ENCODE data around the gene TUBA4B. TPM values are rescaled to one million over a fixed set of nuclear protein-coding genes. Genes with fewer than 3 reads are reported as not detected.
A peak's percentile ranks its signal among the peaks of the same experiment; 100 is the strongest.

The TUBA4B gene
- polyA plus RNA-seq, 3 donors: 0.79 to 1.0 (median 0.93) TPM

DNA sequence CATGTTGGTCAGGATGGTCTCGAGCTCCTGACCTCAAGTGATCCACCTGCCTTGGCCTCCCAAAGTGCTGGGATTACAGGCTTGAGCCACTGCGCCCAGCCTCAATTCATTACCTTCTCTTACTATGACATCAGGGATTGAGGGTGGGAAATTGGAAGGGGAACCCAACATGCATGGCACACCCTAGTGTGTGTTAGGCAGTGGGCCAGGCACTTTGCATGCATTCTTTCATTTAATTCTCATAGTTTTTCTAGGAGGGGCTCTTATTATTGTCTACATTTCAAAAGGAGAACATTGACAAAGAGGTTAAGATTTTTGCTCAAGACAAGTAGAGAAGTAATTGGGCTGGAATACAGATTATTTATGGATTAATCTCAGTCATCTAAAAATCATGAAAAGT is 15.3 kb downstream of the TUBA4B start:
- DNase-seq (ENCODE audit: extremely low read depth in 1 of 11, low read depth in 9 of 11, low spot score in 4 of 11): no peak

DNA sequence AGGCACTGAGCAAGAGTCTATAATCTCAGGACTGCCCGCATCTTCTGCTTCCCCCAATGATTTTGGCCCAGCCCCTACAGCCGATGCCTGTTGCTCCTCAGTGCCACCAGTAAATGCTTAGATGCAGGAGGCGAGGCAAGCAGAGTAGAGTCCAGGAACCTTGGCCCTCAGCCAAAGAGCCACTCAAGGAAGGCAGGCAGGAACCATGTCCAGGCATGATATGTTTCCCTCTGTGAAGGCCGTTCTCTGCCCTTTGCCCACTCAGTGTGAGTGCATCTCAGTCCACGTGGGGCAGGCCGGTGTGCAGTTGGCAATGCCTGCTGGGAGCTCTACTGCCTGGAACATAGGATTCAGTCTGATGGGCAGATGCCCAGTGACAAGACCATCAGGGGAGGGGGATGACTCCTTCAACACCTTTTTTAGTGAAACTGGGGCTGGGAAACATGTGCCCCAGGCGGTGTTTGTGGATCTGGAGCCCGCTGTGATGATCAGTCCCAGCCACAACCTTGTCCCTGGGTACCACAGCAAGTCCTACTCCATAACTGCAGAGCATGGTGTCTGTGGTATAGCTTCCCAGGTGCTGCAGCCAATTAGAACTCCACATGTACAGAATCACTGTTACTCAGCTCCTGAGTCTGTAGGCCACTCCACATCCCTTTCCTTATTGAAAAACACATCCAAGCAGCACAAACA is 16.5 kb downstream of the TUBA4B start:
- DNase-seq (ENCODE audit: extremely low read depth in 1 of 11, low read depth in 9 of 11, low spot score in 4 of 11): peak in 1 of 11 donors; percentile 72

DNA sequence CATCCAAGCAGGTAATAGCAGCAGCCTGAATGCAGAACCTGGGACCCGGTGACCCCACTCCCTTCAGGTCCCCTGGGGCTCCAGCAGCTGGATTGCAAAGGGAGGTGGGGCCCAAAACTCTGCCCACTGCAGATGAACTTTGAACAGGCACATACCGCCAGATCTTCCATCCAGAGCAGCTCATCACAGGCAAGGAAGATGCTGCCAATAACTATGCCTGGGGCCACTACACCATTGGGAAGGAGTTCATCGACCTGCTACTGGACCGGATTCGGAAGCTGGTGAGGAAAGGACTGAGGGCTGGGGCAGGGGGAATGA is 17.0 kb downstream of the TUBA4B start:
- DNase-seq (ENCODE audit: extremely low read depth in 1 of 11, low read depth in 9 of 11, low spot score in 4 of 11): no peak

DNA sequence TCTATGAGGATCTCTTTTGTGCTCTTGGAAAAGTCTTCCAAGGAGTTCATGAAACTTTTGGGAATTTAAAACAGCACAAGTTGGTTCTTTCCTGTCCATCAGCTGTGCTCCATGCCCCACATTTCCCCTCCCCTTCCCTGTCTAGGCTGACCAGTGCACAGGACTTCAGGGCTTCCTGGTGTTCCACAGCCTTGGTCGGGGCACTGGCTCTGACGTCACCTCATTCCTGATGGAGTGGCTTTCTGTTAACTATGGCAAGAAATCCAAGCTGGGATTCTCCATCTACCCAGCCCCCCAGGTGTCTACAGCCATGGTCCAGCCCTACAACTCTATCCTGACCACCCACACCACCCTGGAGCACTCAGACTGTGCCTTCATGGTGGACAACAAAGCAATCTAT is 18.0 kb downstream of the TUBA4B start:
- DNase-seq (ENCODE audit: extremely low read depth in 1 of 11, low read depth in 9 of 11, low spot score in 4 of 11): no peak

DNA sequence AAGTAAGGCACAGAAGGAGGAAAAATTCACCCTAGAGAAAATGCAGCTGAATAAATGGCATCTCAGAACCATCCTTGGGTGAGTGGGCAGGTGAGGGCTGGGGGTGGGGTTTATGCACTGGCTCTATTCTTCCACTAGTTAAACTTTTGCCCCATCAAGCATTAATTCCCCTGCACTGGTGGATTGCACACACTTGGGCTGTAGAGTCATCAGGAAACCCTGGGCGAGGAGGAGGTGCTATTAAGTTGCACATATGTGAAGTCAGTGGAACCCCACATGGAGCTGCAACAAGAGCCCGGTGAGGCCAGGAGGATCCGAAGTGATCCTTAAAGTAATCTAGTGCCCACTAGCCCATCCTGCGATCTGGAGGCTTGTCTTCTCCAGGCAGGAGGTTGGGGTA is 19.3 kb downstream of the TUBA4B start:
- no peak for DNase-seq (ENCODE audit: extremely low read depth in 1 of 11, low read depth in 9 of 11, low spot score in 4 of 11)

DNA sequence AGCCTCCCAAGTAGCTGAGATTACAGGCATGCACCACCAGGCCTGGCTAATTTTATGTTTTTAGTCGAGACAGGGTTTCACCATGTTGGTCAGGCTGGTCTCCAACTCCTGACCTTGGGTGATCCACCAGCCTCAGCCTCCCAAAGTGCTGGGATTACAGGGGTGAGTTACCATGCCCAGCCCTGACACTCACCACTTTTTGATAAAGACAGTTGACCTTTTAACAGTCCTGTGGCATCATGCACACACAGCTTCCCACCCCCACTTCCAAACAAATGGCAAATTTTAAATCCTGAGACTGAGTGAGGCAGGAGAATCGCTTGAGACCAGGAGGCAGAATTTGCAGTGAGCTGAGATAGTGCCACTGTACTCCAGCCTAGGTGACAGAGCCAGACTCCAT is 20.0 kb downstream of the TUBA4B start:
- DNase-seq (ENCODE audit: extremely low read depth in 1 of 11, low read depth in 9 of 11, low spot score in 4 of 11): no peak

DNA sequence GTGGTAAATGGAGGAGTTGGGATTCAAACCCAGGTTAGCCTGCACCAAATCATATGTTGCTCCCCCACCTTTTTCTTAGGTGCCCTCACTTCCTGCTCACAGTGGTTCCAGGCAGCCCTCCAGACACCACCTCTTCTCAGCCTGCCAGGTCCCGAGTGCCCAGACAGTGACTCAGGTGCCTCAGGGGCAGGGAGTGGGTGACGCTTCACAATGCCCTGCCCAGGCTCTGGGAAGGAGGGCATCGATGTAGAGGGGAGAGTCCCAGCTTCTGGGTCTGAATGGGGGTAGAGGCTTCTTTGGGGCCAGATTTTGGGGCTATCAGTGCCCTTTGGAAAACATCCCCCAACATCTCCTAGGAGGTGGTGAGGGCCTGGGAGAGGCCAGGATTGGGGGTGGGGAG is 20.9 kb downstream of the TUBA4B start:
- no peak for DNase-seq (ENCODE audit: extremely low read depth in 1 of 11, low read depth in 9 of 11, low spot score in 4 of 11)

DNA sequence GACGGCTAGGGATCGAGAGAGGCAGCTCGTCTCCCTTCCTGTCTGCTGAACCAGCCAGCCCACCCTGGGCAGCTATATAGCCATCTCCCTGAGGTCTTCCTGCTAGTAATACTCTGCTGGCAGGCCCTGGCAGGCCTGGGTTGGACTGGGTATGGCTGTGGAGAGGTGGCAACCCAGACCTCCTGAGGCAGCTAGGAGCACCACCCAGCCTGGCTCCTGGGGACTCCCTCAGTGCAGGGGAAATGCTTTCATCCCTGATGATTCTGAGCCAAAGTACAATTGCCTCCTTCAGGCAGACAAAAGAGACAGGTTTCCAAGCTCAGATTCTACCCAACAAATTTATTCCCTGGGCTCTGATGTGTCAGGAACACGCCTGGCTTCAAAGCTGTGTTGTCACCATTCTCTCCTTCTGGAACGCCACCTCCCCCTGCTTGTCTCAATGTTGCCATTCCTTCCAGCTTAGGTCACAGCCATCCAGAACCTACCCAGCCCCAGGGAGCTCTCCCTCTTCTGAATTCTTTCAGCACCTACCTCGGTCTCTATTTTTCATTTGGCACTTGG is 21.4 kb downstream of the TUBA4B start:
- peak in 1 of 11 donors; percentile 32 for DNase-seq (ENCODE audit: extremely low read depth in 1 of 11, low read depth in 9 of 11, low spot score in 4 of 11)

DNA sequence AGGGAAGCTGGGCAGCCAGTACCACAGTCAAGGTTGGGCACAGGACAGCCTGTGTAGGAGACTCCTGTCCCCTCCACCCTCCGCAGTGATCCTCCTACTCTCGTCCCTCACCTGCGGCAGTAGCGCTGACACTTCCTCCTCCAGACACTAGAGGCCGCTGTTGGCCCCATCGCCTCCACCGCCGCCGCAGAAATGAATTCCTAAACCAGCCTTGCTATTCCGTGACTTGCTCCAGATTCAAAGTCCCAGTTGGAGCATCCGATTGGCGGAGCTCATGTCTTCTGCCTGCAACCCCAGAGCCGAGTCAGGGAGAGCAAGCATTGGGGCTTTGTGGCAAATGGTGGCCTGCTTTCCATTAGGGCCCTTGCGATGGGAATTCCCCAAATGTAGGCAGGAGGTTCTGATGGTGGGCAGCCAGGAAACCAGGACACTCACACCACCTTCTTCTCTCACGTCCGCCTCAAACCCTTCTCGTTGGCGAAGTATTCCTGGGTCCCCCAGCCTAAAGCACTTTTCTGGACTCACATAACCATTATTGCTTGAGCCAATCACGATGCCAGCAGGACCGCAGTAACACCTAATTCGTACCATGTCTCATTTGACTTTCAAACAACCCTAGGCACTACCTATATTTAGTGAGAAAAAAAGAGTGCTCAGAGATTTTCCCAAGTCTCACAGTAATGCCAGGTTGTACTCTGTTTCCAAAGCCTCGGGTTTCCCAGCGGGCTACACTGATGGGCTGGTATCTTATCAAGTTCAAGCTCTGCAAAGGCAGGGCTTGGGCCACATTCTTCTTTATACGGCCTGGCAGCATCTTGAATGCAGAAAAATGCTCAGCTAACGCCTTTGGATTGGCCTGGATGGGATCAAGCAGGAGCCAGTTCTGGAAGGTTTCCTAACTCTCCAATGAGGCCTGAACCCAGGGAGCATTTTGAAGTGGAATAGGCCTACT is 24.9 kb downstream of the TUBA4B start:
- DNase-seq (ENCODE audit: extremely low read depth in 1 of 11, low read depth in 9 of 11, low spot score in 4 of 11): peak in 5 of 11 donors; percentile 63 to 77 (median 70)

DNA sequence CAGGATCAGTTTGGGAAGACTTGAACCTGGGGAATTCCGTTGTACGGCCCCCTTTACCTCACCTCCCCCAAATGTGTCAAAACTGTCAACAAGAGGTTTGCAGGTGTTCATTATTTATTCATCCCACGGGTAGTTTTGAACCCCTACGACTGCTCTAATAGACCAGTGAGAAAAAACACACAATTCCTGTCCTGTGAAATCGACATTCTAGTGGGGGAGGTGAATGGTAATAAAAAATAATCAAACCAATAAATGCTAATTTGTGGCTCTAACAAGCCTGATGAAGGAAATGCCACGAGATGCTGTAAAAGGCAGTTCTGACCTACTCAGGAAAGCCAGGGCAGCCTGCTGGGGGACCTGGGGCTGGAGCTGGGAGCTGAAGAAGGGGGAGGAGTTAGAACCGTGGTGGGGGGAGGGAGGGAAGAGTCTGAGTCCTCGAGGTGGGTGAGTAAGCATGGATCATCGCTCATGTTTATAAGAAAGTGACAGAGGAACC is 25.7 kb downstream of the TUBA4B start:
- DNase-seq (ENCODE audit: extremely low read depth in 1 of 11, low read depth in 9 of 11, low spot score in 4 of 11): no peak

DNA sequence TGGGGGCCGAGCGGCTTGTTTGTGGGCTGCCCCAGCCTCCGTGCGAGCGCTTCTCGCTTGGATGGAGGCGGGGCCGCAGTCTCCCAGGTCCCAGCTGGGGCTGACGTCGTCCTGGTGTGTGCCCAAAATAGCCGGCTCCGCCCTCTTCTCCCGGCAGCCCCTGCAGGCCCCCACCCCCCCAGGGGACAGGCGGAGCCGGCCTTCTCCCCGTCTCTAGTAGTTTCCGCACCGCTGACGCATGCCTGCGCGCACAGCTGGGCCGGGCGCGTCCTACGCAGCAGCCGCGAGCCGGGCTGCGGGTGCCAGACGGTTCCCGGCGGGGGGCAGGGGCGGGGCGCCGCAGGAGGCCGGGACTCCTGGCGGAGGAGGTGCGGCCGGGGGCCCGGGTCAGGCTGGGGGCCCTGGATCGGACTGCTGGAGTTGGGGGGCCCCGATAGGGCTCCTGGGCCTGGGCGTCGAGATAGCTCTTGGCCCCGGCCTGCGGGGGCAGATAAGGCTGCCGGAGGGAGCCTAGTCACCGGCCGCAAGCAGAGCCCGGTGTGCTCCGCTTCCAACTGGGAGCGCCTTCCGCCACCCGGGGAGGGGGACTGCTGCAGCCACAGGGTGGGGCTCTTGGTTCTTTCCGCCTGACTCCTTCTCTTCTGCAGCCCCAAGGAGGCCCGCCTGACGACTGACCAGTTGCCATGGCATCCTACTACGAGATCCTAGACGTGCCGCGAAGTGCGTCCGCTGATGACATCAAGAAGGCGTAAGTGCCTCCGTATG is 26.3 kb downstream of the TUBA4B start, which contains the start of gene DNAJB2:
TSS of gene DNAJB2 (plus strand) at position 216 of the 765 bp plus-strand sequence. CDS start at position 684, 468 bp downstream.
- peak; percentile 90 to 98 (median 96) for DNase-seq (ENCODE audit: extremely low read depth in 1 of 11, low read depth in 9 of 11, low spot score in 4 of 11)

DNA sequence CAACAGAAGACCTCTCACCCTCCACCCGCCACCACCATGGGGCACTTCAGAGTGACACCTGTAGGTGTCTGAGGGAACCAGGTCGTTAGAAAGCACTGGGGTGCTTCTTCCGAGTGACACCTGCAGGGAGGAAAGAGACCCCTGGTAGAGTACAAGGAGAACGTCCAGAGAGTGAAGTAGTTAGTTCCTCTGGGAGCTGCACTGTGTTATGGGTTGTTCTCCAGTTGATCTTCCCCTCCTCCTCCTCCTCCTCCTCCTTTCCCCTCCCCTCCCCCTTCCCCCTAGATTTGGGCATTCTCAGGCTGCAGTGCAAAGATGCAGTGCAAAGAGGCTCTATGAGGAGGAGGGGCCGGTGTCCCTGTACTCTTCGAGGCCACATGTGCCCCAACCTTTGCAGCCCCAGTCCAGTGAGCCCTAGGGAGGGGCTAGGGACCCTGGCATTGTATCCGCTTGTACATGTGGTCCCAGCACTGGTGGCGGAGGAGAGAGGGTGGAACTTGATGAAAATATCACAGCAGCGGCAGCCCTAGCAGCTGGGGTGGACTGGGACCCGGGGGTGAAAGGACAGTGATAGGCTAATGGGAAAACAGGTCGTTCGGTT is 27.0 kb downstream of the TUBA4B start:
- DNase-seq (ENCODE audit: extremely low read depth in 1 of 11, low read depth in 9 of 11, low spot score in 4 of 11): no peak

DNA sequence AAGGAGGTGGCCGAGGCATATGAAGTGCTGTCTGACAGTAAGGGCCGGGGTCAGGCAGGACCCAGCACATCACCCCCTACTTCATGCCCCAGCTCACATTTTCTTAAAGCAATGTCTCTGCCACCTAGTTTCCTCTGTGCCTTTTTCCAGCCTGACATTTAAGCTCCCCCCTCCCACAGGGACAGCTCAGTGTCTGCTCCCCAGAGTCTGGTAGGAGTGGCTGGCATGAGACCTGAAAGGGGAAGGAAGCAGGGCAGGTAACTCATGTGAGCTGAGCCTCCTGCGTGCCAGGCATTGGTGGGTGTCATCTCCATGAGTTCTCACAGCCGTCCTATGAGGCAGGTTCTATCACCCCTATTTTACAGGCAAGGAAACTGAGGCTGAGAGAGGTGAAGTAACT is 27.6 kb downstream of the TUBA4B start:
- DNase-seq (ENCODE audit: extremely low read depth in 1 of 11, low read depth in 9 of 11, low spot score in 4 of 11): no peak

DNA sequence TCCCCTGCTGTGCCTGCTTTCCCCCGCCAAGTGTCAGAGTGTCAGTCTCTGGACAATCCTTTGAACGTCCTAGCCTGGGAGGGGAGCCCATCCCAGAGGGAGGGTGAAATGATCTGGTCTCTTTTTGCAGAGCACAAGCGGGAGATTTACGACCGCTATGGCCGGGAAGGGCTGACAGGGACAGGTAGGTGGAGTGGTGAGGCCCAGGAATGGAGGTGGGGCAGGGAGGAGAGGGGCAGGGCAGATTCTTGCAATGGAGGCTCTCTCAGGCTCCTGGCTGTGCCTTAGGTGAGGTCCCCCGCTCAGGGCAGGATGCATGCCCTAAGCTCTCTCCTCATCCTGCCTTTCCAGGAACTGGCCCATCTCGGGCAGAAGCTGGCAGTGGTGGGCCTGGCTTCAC is 28.5 kb downstream of the TUBA4B start:
- DNase-seq (ENCODE audit: extremely low read depth in 1 of 11, low read depth in 9 of 11, low spot score in 4 of 11): no peak

DNA sequence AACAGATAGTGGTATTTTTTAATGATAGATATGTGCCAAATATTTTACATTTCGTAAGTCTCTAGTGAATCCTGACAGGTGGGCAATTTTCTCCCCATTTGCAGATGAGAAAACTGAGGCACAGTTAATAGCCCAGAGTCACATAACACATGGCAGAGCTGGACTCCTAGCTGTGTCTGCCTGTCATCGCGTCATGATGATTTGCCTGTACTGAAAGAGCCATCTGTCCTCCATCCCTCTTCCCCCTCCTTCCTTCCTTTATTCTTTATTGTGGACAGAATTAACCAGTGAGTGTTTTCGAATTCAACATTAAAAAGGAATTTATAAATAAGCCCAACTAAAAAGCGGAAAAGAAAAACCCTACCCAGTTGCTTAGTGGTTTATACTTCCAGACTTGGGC is 29.3 kb downstream of the TUBA4B start:
- no peak for DNase-seq (ENCODE audit: extremely low read depth in 1 of 11, low read depth in 9 of 11, low spot score in 4 of 11)

DNA sequence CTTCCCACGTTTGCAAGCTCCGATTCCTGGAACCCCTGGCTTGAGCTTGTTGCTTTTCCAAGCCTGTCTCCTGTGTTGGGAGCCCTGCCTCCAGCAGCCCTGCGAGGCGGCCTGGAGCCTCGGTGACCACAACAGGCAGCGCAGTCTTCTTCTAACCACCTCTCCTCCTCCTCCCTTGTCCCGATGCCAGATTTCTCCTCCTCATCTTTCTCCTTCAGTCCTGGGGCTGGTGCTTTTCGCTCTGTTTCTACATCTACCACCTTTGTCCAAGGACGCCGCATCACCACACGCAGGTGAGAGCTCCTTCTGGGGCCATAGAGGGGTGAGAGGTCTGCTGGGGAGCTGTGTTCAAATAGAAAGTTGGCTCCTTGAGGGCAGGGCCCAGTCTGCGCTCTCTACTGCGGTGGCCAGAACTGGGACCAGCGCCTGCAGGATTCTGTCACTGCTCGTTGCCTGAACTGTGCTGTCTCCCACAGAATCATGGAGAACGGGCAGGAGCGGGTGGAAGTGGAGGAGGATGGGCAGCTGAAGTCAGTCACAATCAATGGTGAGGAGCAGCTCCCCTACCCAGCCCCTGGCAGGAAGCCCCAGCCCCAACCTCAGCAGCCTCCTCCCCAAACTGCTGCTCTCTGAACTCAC is 30.0 kb downstream of the TUBA4B start:
- no peak for DNase-seq (ENCODE audit: extremely low read depth in 1 of 11, low read depth in 9 of 11, low spot score in 4 of 11)

DNA sequence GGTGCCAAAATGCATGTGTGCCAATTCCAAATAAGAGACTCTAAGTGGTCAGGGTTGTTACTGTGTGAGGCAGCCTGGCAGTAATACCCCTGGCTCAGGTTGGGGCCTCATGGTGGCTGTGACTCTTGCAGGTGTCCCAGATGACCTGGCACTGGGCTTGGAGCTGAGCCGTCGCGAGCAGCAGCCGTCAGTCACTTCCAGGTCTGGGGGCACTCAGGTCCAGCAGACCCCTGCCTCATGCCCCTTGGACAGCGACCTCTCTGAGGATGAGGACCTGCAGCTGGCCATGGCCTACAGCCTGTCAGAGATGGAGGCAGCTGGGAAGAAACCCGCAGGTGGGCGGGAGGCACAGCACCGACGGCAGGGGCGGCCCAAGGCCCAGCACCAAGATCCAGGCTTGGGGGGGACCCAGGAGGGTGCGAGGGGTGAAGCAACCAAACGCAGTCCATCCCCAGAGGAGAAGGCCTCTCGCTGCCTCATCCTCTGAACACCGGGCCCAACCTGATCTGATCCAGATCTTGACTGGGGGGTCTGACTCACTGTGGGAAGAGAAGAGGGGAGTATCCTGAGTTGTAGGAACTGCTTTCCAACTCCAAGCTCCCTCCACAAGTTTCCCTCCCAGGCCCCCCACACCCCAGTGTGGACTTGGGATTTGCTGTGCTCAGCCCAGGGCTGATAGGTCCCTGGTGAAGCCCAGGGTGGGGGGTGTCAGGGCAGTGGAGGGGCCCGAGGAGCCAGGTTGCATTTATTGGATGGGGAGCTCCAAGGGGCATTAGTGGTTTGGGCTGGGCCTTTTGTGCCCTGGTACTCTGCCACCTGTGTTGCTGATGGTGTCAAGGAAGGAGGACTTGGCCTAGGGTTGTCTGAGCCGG is 31.7 kb downstream of the TUBA4B start:
- DNase-seq (ENCODE audit: extremely low read depth in 1 of 11, low read depth in 9 of 11, low spot score in 4 of 11): no peak

All from renal cortex interstitium (tissue), 11 donors.